HL-60/S4 treated with phorbol 12-myristate 13-acetate at 8.2 ng/mL for 4 days and 3 days (cell line): ENCODE results near the gene COMT.

Experiments
- in situ Hi-C: fragments of 300-500 bp; cut with MboI; formaldehyde crosslinking; loops from 2 replicates; pipeline ENCODE4 v1.15.0; 2022; ENCODE audit warnings: low sequenced_read_pairs

COMT gene

DNA sequence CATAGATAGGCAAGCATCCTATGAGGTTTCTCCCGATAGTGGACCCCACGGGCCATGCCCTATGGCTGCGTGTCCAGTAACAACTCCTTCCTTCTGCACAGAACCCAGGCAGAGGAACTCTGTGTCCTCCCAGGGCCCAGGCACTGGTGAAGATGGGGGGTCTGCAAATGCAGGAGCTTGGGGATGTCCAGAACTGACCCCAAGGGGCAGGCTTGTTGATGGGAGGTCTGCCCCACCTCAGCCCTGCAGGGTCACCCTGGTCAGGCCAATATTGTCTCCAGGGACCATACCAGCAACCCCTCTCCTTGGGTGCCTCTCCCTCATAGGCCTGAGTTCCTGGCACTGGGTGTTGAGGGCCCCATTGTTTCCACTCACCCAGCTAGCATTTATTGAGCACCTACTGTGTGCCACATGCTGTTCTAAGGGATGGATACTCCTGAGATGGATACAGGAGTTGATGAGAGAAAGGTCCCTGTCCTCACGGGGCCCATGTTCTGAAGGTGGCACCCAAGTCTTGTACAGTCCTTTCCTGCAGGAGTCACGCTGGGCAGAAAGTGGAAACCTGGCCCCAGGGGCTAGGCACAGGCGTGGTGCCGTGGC lies 26.4 kb downstream of the COMT start:
- in situ Hi-C loops, result no loop called here

DNA sequence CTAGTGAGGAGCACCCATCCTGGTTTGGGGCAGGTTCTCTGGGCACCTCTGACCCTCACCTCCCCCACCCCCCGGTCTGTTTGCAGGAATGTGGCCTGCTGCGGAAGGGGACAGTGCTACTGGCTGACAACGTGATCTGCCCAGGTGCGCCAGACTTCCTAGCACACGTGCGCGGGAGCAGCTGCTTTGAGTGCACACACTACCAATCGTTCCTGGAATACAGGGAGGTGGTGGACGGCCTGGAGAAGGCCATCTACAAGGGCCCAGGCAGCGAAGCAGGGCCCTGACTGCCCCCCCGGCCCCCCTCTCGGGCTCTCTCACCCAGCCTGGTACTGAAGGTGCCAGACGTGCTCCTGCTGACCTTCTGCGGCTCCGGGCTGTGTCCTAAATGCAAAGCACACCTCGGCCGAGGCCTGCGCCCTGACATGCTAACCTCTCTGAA lies 26.9 kb downstream of the COMT start:
- in situ Hi-C loops, result no loop called here

DNA sequence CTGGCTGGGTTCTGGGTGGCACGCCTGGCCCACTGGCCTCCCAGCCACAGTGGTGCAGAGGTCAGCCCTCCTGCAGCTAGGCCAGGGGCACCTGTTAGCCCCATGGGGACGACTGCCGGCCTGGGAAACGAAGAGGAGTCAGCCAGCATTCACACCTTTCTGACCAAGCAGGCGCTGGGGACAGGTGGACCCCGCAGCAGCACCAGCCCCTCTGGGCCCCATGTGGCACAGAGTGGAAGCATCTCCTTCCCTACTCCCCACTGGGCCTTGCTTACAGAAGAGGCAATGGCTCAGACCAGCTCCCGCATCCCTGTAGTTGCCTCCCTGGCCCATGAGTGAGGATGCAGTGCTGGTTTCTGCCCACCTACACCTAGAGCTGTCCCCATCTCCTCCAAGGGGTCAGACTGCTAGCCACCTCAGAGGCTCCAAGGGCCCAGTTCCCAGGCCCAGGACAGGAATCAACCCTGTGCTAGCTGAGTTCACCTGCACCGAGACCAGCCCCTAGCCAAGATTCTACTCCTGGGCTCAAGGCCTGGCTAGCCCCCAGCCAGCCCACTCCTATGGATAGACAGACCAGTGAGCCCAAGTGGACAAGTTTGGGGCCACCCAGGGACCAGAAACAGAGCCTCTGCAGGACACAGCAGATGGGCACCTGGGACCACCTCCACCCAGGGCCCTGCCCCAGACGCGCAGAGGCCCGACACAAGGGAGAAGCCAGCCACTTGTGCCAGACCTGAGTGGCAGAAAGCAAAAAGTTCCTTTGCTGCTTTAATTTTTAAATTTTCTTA lies 27.8 kb downstream of the COMT start:
- in situ Hi-C loops, result no loop called here

DNA sequence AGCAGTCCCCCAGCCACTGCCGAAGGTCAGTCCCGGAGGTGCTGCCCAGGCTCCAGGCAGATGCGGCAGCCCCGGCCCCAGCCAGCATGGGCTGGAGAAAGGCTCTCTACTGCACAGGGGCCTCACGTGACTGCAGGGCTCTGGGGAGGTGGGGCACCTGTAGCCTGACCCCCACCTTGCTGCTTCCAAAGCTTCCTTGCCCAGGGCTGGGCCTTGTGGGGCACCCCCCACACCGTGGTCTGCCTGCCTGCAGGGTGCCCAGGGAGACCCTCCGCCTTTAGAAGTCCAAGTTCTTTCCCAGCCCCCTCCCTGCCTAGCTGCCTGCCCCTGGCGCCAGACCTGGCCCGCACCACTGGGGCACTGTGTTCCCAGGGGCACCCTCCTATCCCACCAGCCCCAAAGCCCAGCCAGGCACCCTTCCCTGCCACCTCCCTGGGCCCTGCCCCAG lies 28.5 kb downstream of the COMT start:
- in situ Hi-C loops, result no loop called here

DNA sequence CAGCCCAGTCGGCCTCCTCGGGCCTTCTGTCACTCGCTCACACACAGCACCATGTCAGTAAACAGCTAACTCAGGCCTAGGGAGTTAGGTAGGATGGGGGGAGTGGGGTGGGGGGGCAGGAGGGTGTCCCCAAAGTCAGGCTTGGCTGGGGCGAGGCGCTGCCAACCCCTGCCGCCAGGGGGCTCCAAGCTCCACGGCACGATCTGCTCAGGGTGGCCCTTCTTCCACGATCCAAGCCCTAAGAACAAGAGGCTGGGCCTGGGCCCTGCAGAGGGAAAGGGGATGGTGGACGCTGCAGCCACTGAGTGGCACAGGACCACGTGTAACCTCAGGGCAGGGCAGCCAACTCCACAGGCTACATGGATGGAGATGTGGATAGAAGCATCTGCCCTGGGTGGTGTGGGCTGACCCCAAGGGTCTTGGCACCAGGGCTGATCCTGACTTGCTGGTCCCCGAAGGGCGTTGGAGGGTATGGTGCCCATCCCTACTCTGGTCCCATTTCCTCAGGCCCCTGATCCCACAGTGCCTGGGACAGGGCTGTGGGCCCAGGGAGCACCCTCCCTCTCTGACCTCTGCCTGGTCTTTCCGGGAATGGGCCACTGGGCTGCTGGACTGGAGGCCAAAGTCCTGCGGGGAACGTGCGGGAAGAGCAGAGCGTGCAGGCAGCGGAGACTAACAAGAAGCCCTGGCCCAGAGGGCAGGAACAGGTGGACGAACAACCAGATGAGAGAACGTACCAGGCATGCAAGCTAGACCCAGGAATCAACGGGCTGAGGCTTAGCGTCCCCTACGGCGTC lies 29.1 kb downstream of the COMT start:
- in situ Hi-C loops, result no loop called here

DNA sequence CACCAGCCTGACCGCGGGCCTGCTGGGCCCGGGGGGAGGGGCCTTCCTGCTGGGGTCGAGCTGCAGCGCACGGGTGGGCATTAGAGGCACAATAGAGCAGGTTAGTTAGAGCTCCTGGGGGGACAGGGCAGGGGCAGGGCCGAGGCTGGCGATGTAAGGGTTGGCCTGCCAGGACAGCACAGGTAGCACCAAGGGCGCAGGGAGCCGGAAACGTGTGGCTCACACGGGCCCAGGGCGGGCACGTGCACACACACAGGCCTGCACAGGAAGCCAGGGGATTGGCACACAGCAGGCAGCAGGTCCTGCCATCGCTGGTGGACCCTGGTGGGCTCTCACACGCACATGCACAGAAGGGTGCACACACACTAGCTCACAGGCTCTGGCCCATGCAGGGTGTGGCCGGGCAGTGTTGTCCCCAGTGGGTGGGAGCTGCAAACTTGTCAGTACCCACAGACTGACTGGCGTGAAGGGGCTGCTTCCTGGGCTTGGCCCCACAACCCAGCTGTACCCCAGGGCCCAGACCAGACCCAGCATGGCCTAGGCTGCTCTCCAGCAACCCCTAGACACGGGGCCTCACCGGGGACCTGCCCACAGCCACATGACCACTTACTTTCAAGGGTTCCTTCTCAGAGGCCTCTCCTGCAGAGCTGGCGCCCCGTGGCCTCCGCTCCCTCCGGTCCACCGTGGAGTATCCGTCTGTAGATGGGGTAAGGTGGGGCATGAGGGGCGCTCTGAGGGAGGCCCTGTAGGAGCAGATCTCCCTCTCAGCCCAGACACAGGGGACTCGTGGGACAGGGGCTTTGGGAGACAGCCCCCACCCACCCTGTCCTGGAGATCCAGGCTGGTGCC lies 29.9 kb downstream of the COMT start:
- in situ Hi-C loops, result no loop called here

DNA sequence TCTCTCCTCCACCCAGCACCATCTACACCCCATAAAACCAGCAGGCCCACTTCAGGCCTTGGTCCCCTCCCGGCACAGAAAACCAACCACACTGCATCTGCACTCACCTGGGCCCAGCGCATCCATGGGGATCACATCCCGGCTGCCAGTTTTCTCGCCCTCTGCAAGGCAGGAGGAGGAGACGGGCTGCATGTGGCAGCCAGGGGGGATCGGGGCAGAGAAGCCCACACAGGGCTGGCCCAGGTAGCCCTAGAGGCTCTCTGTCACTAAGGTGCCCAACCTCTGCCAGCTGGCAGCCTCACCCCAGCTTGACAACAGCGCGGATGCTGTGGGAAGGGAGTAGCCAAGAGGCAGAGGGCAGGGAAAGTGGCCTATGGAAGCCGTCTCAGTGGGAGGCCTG lies 30.7 kb downstream of the COMT start:
- in situ Hi-C loops, result no loop called here

DNA sequence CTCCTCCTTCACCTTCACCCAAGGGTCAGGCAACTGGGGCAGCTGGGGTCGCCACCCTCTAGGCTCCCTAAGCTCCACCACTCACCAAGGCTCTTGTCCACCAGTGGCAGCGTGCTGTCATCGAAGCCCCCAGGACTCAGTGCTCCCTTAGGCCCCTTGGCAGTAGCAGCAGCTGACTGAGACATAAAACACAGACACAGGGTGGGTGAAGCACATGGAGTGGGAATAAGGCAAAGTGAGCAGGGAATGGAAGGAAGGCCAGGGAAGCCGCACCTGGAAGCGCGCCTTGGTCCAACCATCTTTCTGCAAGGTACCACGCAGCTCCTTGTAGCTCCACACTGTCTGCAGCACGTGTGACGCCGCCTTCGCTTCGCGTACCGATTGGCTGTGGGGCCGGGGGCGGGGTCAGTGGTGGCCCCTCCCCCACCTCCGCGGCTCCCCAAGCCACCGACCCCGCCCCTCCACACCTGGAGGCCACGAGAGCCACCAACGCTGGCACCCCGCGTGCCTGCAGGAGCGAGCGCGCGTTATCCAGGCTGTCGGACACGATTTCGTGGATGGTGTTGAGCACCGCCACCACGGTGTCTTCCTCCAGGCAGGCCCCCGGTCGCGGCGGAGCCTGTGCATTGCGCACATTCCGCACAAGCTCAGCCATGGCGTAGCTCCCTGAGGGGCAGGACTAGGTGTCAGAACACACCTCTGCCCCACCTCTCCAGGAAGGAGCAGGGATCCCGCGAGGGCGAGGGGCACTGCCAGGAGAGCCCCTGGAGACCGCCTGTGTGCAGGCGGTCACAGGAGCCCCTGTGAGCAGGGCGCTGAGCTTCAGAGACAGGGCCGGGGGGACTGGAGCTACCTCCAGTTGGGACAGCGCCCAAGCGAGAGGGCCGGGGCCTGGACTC lies 31.3 kb downstream of the COMT start:
- in situ Hi-C loops, result no loop called here

DNA sequence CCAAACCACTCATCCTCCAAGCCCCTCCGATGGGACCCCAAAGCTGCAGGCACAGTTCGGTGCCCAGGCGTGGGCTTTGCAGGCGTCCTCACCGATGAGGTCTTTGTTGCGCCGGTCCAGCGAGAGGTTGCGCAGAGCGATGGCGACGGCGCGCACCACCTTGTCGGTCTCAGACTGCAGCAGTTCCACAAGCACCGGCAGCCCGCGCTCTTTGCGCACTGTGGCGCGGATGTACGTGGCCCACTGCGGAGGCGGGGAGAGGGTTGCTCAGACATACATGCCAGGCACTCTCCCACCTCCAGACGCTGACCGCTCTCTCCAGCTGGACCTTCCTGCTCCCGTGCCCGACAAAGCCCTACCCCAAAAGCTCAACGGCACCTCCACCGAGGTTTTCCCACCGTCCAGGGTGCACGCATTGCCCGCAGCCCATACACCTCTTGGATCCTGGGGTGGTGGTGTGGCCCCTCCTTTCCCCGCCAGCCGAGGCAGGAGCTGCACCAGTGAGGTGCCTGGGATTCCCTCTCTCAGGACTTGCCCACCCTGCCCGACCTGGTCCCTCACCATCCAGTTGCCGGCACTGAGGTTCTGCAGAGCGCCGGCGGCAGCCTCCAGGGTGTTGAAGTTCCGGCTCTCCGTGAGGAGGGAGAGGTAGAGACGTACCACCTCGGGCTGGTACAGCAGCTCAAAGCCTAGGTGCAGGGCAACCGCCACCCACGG lies 32.1 kb downstream of the COMT start:
- in situ Hi-C loops, result no loop called here

DNA sequence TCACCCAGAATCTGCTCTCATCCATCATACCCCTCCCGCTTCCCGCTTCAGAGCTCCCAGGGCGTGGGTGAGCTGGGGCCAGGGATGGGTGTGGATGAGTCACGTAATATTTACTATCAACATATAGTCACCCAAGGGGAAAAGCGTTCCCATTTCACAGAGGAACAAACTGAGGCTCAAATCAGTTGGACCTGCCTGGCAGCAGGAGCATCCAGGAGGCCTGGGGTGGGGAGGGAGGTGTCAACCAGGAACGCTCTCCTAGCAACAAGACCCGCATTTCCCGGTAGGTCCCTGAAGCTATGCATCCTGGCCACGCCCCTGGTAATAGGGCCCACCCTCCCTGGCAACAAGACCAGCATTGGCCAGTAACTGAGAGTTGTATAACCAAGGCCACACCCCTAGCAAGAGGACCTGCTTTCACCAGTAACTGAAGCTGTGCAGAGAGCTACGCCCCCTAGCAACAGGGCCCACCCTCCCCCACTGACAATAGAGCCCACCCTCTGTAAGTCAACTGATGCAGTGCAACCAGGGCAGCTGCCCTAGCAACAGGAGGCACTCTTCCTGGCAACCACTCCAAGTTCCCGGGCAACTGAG lies 32.8 kb downstream of the COMT start:
- in situ Hi-C loops, result no loop called here

DNA sequence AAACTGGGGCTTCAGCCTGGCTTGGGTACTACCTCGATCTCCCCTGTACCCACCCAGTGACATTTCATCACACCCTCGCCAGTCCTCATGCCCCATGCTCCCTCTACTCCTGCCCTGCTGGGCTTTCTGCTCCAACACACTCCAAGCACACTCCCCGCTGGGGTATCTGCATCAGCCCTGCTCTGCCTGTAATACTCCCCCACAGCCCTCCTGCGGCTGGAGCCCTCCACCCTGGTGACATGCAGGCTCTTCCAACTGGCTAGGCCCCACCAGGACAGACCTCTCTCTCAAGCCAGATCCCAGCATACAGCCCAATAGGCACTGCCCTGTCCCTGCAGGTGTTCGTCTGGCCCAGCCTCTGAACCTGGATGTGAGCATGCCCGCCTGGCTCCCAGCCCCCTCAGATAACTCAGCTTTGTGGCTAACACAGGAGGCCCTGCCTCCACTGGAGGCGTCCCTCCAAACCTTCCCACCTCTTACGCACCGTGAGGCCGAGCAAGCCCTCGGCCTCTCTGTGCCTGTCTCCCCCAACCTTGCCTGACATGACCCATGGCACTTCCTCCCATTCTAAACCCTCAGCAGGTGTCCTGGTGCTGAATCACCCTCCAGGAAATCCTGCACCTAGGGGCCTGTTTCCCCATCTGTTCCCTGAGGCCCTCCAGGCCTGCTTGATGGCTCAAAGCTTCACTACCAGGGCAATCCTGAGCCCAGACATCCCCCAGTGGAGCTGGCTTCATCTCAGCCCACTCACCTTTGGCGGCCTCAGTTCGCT lies 33.5 kb downstream of the COMT start:
- in situ Hi-C loops, result no loop called here

DNA sequence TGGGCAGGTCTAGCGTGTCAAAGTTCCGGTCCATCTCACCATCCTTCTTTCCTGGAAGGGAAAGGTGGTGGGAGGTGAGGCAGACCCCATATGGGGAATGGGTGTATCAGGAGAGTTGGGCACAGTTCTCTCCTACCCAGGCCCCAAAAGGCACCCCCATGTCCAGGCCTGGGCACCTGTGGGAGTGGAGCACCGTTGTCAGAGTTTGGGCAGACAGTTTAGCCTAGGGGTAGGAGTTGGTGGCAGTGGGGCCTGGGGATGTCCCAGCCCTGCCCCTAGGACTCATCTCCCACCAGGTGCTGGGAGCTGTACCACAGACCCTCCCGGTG lies 34.1 kb downstream of the COMT start:
- in situ Hi-C loops, result no loop called here

DNA sequence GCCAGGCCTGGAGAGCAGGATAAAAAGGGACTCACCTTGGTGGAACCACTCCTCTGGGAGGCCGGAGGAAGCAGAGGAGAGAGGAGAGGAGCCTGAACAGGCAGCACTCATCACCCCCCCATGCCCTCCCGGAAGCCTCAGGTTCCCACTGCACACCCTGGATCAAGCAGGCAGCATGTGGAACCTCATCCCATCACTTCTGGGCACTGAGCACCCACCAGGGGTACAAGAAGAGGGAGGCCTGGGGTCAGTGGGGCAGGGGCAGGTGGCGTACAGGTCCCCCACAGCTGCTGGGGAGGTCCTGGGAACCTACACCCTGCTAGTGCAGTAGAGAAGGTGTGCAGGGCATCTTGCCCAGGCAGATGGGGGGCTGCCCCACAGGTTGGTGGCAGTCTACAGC lies 35.1 kb downstream of the COMT start:
- in situ Hi-C loops, result no loop called here

DNA sequence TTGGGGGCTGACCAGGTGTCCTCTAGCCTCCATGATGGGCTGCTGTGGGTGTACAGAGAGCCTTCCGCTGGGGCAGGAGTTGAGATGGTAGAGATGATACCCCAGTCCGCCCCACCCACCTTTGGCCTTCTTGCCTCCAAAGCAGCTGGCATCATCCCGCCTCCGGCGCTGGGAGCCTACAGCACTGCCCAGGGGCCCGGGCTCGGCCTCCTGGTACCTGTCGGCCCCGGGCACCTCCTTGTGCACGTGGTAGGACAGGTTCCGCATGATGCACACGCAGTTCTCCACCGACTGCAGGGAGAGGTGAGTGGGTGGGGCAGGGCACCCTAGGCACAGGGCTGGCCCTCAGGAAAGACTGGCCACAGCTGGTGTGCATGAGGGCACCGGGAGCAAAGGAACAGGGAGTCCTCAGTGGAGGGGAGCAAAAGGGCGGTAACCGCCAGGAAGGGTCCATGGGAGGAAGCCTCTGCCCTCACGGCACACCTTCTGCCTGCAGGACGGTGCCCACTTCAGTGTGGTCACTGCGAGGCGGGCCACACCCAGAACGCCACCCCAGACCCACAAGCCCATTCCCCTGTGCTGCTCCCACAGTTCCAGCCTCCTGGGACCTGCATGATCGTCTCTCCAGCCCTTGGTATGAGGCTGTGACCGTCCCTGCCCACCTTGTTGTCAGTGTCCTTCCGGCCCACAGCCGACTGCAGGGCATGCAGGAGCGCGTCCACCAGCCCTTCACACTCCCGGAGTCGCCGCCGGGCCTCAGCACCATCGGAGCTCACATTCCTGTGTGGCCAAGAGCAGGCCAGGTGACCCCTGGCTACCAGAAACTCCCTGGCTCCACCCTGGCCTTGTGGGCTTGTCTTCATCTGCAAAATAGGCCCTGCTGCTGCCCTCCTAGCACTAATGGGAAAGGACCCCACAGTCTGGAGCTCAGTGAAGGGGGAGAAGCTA lies 36.0 kb downstream of the COMT start:
- in situ Hi-C loops, result no loop called here

DNA sequence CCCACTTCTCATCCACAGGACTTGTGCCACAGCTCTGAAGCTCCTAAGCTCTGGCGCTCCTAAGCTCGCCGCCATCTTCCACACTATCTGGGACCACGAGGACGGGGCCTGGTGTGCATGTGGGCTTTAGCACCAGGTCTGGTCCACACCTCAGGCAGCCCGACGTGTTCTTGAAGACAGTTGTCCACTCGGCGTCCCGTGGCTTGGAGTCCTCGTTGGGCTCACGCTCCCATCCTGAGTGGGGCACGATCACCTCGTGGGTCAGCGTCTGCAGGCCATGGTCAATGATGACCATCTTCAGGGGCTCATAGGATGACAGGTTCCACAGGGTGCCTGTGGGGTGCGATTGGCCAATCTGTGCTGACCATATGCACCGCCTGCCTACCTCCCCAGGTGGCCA lies 37.2 kb downstream of the COMT start:
- in situ Hi-C loops, result no loop called here

DNA sequence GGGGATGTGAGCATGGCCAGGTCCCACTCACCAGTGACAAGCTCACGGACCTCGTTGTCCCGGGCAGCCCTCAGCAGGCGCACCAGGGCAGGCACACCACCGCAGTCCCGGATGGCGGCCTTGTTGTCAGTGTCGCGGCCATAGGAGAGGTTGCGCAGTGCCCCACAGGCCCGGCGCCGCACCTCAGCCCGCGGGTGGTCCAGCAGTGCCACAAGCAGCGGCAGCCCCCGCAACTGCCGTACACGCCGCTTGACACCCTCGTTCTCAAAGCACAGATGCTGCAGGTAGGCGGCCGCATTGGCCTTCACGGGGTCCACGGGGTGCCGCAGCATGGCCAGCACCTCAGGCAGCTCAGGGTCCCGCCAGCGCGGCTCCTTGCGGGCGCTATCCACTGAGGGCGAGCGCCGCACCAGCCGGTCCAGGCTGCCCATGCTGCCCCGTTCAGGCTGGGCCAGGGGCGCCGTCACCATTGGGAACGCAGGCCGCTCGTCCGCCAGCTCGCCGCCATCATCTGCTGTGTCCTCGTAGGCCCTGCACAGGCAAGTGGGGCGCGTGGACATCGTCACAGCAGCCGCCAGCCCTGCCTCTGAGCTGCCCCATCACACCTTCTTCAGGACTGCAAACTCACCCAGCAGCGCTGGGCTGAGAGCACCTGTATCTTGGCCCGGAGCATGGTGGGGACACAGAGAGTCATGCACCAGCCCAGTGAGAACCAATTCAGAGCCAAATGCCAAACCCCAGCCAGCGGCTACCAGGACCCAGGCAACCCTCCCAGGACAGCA lies 38.3 kb downstream of the COMT start:
- in situ Hi-C loops, result no loop called here
